ENCODE measurements around the gene MBD6. TPM values are rescaled to one million over a fixed set of nuclear protein-coding genes. Genes with fewer than 3 reads are reported as not detected.

Gene MBD6
- total and polyA plus RNA-seq, 2 of the 8 experiments (the other 6 are each of a cell fraction or from before 2014, with no cell fraction given): 3.9 to 32.3 TPM

DNA sequence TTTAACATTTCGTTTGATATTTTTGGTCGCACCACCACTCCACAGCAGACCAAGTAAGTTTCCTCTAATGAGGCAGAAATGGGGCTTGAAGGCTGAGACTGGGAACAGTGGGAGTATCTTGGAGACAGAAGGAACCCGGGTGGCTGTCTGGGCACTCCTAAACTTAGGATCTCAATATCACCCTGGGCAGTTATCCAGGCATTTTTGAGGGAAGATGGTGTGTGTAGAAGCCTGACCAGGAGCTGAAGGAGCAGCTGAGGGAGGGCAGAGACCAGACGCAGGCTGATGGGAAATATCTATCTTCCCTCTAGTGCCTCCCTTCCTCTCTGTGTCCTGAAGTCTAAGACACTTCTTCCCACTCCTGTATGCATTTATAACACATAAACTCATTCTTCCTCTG, 24.1 kb upstream of the MBD6 start (continued):
- TF ChIP-seq, protein P1, sequence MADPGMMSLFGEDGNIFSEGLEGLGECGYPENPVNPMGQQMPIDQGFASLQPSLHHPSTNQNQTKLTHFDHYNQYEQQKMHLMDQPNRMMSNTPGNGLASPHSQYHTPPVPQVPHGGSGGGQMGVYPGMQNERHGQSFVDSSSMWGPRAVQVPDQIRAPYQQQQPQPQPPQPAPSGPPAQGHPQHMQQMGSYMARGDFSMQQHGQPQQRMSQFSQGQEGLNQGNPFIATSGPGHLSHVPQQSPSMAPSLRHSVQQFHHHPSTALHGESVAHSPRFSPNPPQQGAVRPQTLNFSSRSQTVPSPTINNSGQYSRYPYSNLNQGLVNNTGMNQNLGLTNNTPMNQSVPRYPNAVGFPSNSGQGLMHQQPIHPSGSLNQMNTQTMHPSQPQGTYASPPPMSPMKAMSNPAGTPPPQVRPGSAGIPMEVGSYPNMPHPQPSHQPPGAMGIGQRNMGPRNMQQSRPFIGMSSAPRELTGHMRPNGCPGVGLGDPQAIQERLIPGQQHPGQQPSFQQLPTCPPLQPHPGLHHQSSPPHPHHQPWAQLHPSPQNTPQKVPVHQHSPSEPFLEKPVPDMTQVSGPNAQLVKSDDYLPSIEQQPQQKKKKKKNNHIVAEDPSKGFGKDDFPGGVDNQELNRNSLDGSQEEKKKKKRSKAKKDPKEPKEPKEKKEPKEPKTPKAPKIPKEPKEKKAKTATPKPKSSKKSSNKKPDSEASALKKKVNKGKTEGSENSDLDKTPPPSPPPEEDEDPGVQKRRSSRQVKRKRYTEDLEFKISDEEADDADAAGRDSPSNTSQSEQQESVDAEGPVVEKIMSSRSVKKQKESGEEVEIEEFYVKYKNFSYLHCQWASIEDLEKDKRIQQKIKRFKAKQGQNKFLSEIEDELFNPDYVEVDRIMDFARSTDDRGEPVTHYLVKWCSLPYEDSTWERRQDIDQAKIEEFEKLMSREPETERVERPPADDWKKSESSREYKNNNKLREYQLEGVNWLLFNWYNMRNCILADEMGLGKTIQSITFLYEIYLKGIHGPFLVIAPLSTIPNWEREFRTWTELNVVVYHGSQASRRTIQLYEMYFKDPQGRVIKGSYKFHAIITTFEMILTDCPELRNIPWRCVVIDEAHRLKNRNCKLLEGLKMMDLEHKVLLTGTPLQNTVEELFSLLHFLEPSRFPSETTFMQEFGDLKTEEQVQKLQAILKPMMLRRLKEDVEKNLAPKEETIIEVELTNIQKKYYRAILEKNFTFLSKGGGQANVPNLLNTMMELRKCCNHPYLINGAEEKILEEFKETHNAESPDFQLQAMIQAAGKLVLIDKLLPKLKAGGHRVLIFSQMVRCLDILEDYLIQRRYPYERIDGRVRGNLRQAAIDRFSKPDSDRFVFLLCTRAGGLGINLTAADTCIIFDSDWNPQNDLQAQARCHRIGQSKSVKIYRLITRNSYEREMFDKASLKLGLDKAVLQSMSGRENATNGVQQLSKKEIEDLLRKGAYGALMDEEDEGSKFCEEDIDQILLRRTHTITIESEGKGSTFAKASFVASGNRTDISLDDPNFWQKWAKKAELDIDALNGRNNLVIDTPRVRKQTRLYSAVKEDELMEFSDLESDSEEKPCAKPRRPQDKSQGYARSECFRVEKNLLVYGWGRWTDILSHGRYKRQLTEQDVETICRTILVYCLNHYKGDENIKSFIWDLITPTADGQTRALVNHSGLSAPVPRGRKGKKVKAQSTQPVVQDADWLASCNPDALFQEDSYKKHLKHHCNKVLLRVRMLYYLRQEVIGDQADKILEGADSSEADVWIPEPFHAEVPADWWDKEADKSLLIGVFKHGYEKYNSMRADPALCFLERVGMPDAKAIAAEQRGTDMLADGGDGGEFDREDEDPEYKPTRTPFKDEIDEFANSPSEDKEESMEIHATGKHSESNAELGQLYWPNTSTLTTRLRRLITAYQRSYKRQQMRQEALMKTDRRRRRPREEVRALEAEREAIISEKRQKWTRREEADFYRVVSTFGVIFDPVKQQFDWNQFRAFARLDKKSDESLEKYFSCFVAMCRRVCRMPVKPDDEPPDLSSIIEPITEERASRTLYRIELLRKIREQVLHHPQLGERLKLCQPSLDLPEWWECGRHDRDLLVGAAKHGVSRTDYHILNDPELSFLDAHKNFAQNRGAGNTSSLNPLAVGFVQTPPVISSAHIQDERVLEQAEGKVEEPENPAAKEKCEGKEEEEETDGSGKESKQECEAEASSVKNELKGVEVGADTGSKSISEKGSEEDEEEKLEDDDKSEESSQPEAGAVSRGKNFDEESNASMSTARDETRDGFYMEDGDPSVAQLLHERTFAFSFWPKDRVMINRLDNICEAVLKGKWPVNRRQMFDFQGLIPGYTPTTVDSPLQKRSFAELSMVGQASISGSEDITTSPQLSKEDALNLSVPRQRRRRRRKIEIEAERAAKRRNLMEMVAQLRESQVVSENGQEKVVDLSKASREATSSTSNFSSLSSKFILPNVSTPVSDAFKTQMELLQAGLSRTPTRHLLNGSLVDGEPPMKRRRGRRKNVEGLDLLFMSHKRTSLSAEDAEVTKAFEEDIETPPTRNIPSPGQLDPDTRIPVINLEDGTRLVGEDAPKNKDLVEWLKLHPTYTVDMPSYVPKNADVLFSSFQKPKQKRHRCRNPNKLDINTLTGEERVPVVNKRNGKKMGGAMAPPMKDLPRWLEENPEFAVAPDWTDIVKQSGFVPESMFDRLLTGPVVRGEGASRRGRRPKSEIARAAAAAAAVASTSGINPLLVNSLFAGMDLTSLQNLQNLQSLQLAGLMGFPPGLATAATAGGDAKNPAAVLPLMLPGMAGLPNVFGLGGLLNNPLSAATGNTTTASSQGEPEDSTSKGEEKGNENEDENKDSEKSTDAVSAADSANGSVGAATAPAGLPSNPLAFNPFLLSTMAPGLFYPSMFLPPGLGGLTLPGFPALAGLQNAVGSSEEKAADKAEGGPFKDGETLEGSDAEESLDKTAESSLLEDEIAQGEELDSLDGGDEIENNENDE (IDR thresholded peaks at IDR 0.05; ENCODE audit: insufficient replicate concordance, low read length): no peak

All from H1 (cell line).